K562 (cell line): ENCODE results near the gene RAB21. TPM values are rescaled to one million over a fixed set of nuclear protein-coding genes. Genes with fewer than 3 reads are reported as not detected.
A peak's percentile ranks its signal among the peaks of the same experiment; 100 is the strongest.

Experiments
- GABPA ChIP-seq: fragments of 200-800 bp; sonication (Bioruptor generic); conservative IDR thresholded peaks from 2 replicates; pipeline ENCODE4 v1.6.1; 2016; ENCODE audit warnings: low read depth, missing genetic modification characterization, missing compliant biosample characterization
- HNRNPK ChIP-seq: fragments of 200-400 bp; formaldehyde crosslinking; IDR thresholded peaks from one replicate; pipeline ENCODE4 v1.6.1; 2018; ENCODE audit warnings: mild to moderate bottlenecking, low read depth, low read length; ENCODE audit not compliant: poor library complexity, severe bottlenecking
- L3MBTL2 ChIP-seq: fragments of 450-650 bp; IDR thresholded peaks from 2 replicates; pipeline ENCODE4 v1.6.1; 2016; ENCODE audit warnings: mild to moderate bottlenecking, moderate library complexity
- MED1 ChIP-seq: sonication (generic); formaldehyde crosslinking; IDR thresholded peaks from 2 replicates; pipeline ENCODE4 v1.8.1; 2023; ENCODE audit warnings: missing genetic modification reagents, borderline replicate concordance
- MIER1 ChIP-seq: fragments of 450-650 bp; IDR thresholded peaks from 2 replicates; pipeline ENCODE4 v1.6.1; 2016; ENCODE audit warnings: antibody characterized with exemption, mild to moderate bottlenecking, low read depth
- PCBP2 ChIP-seq: fragments of 200-400 bp; formaldehyde crosslinking; IDR thresholded peaks from 2 replicates; pipeline ENCODE4 v1.6.1; 2018; ENCODE audit warnings: low read length, low read depth, mild to moderate bottlenecking, moderate library complexity; ENCODE audit not compliant: poor library complexity, severe bottlenecking
- SETDB1 ChIP-seq: IDR thresholded peaks from one replicate; pipeline ENCODE4 v1.6.1; 2012; ENCODE audit warnings: low read length, control low read depth, inconsistent platforms
- SMARCA5 ChIP-seq: fragments of 450-650 bp; IDR thresholded peaks from 2 replicates; pipeline ENCODE4 v1.6.1; 2016
- TOE1 ChIP-seq, 2 experiments: fragments of 450-650 bp in 1 of 2; sonication (generic) in 1 of 2; formaldehyde crosslinking in 1 of 2; IDR thresholded peaks; 2 replicates each; pipeline versions ENCODE4 v1.7.1 to v1.8.0; 2016 to 2022; ENCODE audit warnings: borderline replicate concordance in 2 of 2, mild to moderate bottlenecking in 2 of 2, antibody characterized with exemption in 1 of 2, inconsistent platforms in 1 of 2, low read depth in 1 of 2, missing genetic modification reagents in 1 of 2, moderate library complexity in 1 of 2
- ZNF668 ChIP-seq: fragments of 250-450 bp; sonication (Bioruptor Pico); IDR thresholded peaks from 2 replicates; pipeline ENCODE4 v1.8.0; 2022; ENCODE audit warnings: mild to moderate bottlenecking, inconsistent platforms
- polyA plus RNA-seq, 8 experiments: library from polyadenylated mRNA; depleted of rRNA in 4 of 8; stranded (reverse) in 5 of 8; unstranded in 3 of 8; fragments of >200 nt; fragmentation: Nextera tagmentation in 2 of 8; fragmentation: Illumina TruSeq in 1 of 8; extraction: Ambion mirVana in 2 of 8; extraction: Trizol in 1 of 8; gene quantifications; 2 replicates each; pipeline versions ENCODE4 v1.2.1 to v1.2.3, GENCODE V29; 2011 to 2014; ENCODE audit warnings: inconsistent platforms in 1 of 8, missing spikeins in 1 of 8
- total RNA-seq, 7 experiments: library from RNA; depleted of rRNA in 6 of 7; stranded (reverse); fragments of >200 nt in 6 of 7; fragmentation: Illumina TruSeq in 2 of 7; extraction: Trizol in 2 of 7; gene quantifications; 2 replicates each; pipeline versions ENCODE4 v1.2.1 to v1.2.3, GENCODE V29; 2011 to 2021; ENCODE audit warnings: low replicate concordance in 1 of 7
- TF ChIP-seq, protein P1 (sequence below): fragments of 450-650 bp; conservative IDR thresholded peaks from 2 replicates; pipeline ENCODE4 v1.6.1; 2016; ENCODE audit warnings: missing genetic modification characterization, low read depth, mild to moderate bottlenecking, missing compliant biosample characterization, moderate library complexity
- TF ChIP-seq, protein P2 (sequence below), 2 experiments: IDR thresholded peaks; 2 replicates each; pipeline ENCODE4 v1.6.1; 2011; ENCODE audit warnings: borderline replicate concordance in 1 of 2, control low read depth in 1 of 2, low read depth in 1 of 2, low read length in 1 of 2, mild to moderate bottlenecking in 1 of 2, mixed read lengths in 1 of 2, moderate library complexity in 1 of 2; ENCODE audit not compliant: insufficient read depth in 1 of 2, insufficient read length in 1 of 2, poor library complexity in 1 of 2, severe bottlenecking in 1 of 2; ENCODE audit errors: extremely low read depth in 1 of 2
- TF ChIP-seq, protein P3 (sequence below): fragments of 250-450 bp; sonication (Bioruptor Pico); IDR thresholded peaks from 2 replicates; pipeline ENCODE4 v1.8.0; 2021; ENCODE audit warnings: borderline replicate concordance, mild to moderate bottlenecking, moderate library complexity; ENCODE audit not compliant: poor library complexity, severe bottlenecking
- TF ChIP-seq, protein P4 (sequence below): sonication (generic); formaldehyde crosslinking; IDR thresholded peaks from 2 replicates; pipeline ENCODE4 v1.8.1; 2023; ENCODE audit warnings: mild to moderate bottlenecking, missing genetic modification reagents
- TF ChIP-seq, protein P5 (sequence below), 2 experiments: IDR thresholded peaks; 2 replicates each; pipeline ENCODE4 v1.6.1; 2012; ENCODE audit warnings: improper control_type of control experiment in 2 of 2, low read depth in 2 of 2, low read length in 2 of 2, borderline replicate concordance in 1 of 2
- TF ChIP-seq, protein P6 (sequence below): fragments of 450-650 bp; IDR thresholded peaks from 2 replicates; pipeline ENCODE4 v1.6.1; 2014; ENCODE audit warnings: low read depth, mild to moderate bottlenecking, moderate library complexity, borderline replicate concordance

The RAB21 gene
- total and polyA plus RNA-seq, 9 of the 15 experiments (the other 6 are each of a cell fraction or from before 2014, with no cell fraction given) = 5.3 to 45.6 (median 19.6) TPM

DNA sequence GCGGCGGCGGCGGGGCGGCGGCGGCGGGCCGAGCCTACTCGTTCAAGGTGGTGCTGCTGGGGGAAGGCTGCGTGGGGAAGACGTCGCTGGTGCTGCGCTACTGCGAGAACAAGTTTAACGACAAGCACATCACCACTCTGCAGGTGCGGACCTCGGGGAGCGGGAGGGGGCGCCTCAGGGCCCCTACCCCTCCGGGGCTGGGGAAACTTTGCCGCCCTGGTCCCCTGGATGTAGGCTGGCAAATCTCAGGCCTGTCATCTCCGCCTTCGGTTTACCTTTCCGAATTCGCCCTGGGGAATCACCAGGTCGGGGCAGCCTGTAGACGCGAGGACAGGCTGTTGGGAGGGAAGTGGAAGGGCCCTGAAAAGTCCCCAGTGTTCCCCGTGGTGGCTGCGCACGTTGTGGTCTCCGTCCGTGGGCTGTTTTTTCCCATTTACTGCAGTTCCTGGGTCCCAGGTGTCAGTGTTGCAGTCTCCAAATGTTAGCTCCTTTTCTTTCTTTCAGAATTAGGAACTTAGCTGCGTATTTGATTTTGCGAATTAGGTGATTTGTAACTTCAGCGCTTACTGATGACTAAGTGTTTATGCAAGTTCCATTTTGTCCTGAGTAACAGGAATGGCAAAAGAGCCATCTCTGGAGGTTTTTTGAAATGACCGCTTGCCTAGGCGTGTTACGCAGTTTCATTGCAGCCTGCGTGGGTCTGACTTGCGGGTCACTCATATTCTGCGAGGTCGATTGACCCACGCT, 656 bp downstream of the RAB21 start (continued):
- TF ChIP-seq, protein P1, sequence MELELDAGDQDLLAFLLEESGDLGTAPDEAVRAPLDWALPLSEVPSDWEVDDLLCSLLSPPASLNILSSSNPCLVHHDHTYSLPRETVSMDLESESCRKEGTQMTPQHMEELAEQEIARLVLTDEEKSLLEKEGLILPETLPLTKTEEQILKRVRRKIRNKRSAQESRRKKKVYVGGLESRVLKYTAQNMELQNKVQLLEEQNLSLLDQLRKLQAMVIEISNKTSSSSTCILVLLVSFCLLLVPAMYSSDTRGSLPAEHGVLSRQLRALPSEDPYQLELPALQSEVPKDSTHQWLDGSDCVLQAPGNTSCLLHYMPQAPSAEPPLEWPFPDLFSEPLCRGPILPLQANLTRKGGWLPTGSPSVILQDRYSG = no peak
- TF ChIP-seq TOE1 (IDR thresholded peaks at IDR 0.05; ENCODE audit: borderline replicate concordance) (no peak), TOE1 (CRISPR knock-in tag; IDR thresholded peaks at IDR 0.05; ENCODE audit: borderline replicate concordance, low read depth) (no peak), SMARCA5 (no peak), HNRNPK (no peak), PCBP2 (no peak), GABPA (tag) (0 out of 2 replicates have a peak, but pooled peaks have one; percentile 12), L3MBTL2 (no peak), MIER1 (no peak), MED1 (CRISPR knock-in tag) (no peak), ZNF668 (CRISPR knock-in tag) (no peak), SETDB1 (no peak)
- TF ChIP-seq, protein P2, sequence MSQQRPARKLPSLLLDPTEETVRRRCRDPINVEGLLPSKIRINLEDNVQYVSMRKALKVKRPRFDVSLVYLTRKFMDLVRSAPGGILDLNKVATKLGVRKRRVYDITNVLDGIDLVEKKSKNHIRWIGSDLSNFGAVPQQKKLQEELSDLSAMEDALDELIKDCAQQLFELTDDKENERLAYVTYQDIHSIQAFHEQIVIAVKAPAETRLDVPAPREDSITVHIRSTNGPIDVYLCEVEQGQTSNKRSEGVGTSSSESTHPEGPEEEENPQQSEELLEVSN (IDR thresholded peaks at IDR 0.05; ENCODE audit: borderline replicate concordance in 1 of 2, extremely low read depth in 1 of 2, insufficient read depth in 1 of 2, insufficient read length in 1 of 2, low read depth in 1 of 2, low read length in 1 of 2, poor library complexity in 1 of 2, severe bottlenecking in 1 of 2) = peak in 1 of 2 experiments; percentile 6
- TF ChIP-seq, protein P3, sequence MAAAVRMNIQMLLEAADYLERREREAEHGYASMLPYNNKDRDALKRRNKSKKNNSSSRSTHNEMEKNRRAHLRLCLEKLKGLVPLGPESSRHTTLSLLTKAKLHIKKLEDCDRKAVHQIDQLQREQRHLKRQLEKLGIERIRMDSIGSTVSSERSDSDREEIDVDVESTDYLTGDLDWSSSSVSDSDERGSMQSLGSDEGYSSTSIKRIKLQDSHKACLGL = no peak
- TF ChIP-seq, protein P4, sequence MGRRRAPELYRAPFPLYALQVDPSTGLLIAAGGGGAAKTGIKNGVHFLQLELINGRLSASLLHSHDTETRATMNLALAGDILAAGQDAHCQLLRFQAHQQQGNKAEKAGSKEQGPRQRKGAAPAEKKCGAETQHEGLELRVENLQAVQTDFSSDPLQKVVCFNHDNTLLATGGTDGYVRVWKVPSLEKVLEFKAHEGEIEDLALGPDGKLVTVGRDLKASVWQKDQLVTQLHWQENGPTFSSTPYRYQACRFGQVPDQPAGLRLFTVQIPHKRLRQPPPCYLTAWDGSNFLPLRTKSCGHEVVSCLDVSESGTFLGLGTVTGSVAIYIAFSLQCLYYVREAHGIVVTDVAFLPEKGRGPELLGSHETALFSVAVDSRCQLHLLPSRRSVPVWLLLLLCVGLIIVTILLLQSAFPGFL (CRISPR knock-in tag) = no peak
- TF ChIP-seq, protein P5, sequence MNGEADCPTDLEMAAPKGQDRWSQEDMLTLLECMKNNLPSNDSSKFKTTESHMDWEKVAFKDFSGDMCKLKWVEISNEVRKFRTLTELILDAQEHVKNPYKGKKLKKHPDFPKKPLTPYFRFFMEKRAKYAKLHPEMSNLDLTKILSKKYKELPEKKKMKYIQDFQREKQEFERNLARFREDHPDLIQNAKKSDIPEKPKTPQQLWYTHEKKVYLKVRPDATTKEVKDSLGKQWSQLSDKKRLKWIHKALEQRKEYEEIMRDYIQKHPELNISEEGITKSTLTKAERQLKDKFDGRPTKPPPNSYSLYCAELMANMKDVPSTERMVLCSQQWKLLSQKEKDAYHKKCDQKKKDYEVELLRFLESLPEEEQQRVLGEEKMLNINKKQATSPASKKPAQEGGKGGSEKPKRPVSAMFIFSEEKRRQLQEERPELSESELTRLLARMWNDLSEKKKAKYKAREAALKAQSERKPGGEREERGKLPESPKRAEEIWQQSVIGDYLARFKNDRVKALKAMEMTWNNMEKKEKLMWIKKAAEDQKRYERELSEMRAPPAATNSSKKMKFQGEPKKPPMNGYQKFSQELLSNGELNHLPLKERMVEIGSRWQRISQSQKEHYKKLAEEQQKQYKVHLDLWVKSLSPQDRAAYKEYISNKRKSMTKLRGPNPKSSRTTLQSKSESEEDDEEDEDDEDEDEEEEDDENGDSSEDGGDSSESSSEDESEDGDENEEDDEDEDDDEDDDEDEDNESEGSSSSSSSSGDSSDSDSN (IDR thresholded peaks at IDR 0.05; ENCODE audit: borderline replicate concordance in 1 of 2, low read depth in 2 of 2, low read length in 2 of 2) = 0 out of 4 replicates have a peak, but pooled peaks of 1 of the 2 experiments have one; percentile 10
- TF ChIP-seq, protein P6, sequence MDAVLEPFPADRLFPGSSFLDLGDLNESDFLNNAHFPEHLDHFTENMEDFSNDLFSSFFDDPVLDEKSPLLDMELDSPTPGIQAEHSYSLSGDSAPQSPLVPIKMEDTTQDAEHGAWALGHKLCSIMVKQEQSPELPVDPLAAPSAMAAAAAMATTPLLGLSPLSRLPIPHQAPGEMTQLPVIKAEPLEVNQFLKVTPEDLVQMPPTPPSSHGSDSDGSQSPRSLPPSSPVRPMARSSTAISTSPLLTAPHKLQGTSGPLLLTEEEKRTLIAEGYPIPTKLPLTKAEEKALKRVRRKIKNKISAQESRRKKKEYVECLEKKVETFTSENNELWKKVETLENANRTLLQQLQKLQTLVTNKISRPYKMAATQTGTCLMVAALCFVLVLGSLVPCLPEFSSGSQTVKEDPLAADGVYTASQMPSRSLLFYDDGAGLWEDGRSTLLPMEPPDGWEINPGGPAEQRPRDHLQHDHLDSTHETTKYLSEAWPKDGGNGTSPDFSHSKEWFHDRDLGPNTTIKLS = no peak
